ENCODE results near the gene ZNF157. TPM values are rescaled to one million over a fixed set of nuclear protein-coding genes. Genes with fewer than 3 reads are reported as not detected.

Gene ZNF157
- total and polyA plus RNA-seq, 12 donors: 0.10 to 0.28 (median 0.22) TPM; not detected in 4

DNA sequence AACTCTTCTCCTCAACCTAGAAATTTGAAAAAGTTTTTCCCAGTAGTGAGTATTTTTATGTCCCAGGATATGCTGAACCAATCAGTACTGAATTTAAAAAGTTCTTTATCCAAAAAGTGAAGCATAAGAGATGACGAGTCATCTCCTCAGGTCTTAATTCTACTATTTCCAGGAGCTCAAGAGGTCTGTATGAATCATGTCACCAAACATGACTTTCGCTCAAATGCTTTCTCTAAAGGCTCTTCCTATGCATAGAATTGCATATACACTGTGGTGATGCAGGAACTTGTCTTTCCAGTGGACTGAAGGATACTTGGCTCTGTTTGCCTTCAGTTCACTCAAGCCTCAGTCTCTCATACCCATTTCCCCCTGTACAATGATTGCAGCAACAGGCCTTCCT is 76.6 kb downstream of the ZNF157 start:
- WGBS, 4 donors: 83 to 100% (median 91%) methylated on average over 1 to 2 of the region's 2 CpGs
- H3K36me3 ChIP-seq (replicated peaks in 1 of 2): no peaks in the 10 kb centered on the region
- H3K4me3 ChIP-seq: no peak overlapping the region
- no peaks in the 10 kb centered on the region for H3K4me1 ChIP-seq (replicated peaks in 1 of 2)
- no peak overlapping the region for H3K27ac ChIP-seq
- TF ChIP-seq, protein P1, sequence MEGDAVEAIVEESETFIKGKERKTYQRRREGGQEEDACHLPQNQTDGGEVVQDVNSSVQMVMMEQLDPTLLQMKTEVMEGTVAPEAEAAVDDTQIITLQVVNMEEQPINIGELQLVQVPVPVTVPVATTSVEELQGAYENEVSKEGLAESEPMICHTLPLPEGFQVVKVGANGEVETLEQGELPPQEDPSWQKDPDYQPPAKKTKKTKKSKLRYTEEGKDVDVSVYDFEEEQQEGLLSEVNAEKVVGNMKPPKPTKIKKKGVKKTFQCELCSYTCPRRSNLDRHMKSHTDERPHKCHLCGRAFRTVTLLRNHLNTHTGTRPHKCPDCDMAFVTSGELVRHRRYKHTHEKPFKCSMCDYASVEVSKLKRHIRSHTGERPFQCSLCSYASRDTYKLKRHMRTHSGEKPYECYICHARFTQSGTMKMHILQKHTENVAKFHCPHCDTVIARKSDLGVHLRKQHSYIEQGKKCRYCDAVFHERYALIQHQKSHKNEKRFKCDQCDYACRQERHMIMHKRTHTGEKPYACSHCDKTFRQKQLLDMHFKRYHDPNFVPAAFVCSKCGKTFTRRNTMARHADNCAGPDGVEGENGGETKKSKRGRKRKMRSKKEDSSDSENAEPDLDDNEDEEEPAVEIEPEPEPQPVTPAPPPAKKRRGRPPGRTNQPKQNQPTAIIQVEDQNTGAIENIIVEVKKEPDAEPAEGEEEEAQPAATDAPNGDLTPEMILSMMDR (IDR thresholded peaks at IDR 0.05): no peak
- TF ChIP-seq POLR2A (IDR thresholded peaks at IDR 0.05): no peak
- no peak for DNase-seq
- peaks cover 0 to 20% (median 0%) of the 10 kb centered on the region in 3 donors for H3K9me3 ChIP-seq (replicated peaks in 1 of 3)
- intact Hi-C loops (cut with DNase I): no loop called here
- H3K27me3 ChIP-seq: peaks cover 10% of the 10 kb centered on the region

DNA sequence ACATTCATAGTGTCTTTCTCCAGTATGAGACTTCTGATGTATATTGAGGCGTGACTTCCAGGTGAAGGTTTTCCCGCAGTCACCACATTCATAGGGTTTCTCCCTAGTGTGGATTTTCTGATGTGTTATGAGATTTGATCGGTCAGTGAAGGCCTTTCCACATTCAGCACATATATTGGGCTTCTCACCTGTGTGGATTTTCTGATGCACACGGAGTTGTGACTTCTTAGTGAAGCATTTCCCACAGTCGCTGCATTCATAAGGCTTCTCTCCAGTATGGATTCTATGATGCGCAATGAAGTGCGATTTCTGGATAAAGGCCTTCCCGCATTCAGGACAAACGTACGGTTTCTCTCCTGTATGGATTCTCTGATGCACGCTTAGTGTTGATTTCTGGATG is 77.2 kb downstream of the ZNF157 start:
- DNase-seq: no peak
- Histone ChIP-seq H3K27ac (no peak overlapping the region), H3K9me3 (replicated peaks in 1 of 3) (peaks cover 0 to 20% (median 0%) of the 10 kb centered on the region in 3 donors), H3K36me3 (replicated peaks in 1 of 2) (no peaks in the 10 kb centered on the region), H3K27me3 (peaks cover 10% of the 10 kb centered on the region), H3K4me3 (no peak overlapping the region), H3K4me1 (replicated peaks in 1 of 2) (no peaks in the 10 kb centered on the region)
- TF ChIP-seq, protein P1 (IDR thresholded peaks at IDR 0.05): no peak
- TF ChIP-seq POLR2A (IDR thresholded peaks at IDR 0.05): no peak
- intact Hi-C loops (cut with DNase I): no loop called here
- 81 to 99% (median 91%) methylated on average over 11 of the region's 11 CpGs for WGBS, 4 donors

DNA sequence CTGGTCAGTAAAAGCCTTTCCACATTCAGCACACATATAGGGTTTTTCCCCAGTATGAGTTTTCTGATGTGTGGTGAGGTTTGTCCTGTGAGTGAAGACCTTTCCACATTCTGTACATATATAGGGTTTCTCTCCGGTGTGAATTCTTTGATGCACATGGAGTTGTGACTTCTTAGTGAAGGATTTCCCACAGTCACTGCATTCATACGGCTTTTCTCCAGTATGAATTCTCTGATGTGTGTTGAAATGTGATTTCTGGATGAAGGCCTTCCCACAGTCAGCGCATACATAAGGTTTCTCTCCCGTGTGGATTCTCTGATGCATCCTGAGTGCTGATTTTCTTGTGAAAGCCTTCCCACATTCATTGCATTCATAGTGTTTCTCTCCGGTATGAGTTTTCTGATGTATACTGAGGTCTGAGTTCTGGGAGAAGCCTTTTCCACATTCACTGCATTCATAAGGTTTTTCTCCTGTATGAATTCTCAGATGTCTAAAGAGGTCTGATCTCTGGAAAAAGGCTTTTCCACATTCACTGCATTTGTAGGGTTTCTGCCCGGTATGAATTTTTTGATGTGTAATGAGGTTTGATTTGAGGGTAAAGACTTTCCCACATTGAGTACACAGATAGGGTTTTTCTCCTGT is 77.9 kb downstream of the ZNF157 start:
- DNase-seq: no peak
- WGBS, 4 donors: 89 to 100% (median 95%) methylated on average over 6 of the region's 6 CpGs
- no peak for TF ChIP-seq POLR2A (IDR thresholded peaks at IDR 0.05)
- TF ChIP-seq, protein P1 (IDR thresholded peaks at IDR 0.05): no peak
- no peak overlapping the region for H3K27ac ChIP-seq
- H3K27me3 ChIP-seq: peaks cover 8% of the 10 kb centered on the region
- H3K9me3 ChIP-seq (replicated peaks in 1 of 3): peaks cover 0 to 20% (median 0%) of the 10 kb centered on the region in 3 donors
- intact Hi-C loops (cut with DNase I): no loop called here
- H3K36me3 ChIP-seq (replicated peaks in 1 of 2): no peaks in the 10 kb centered on the region
- no peak overlapping the region for H3K4me3 ChIP-seq
- H3K4me1 ChIP-seq (replicated peaks in 1 of 2): no peaks in the 10 kb centered on the region

DNA sequence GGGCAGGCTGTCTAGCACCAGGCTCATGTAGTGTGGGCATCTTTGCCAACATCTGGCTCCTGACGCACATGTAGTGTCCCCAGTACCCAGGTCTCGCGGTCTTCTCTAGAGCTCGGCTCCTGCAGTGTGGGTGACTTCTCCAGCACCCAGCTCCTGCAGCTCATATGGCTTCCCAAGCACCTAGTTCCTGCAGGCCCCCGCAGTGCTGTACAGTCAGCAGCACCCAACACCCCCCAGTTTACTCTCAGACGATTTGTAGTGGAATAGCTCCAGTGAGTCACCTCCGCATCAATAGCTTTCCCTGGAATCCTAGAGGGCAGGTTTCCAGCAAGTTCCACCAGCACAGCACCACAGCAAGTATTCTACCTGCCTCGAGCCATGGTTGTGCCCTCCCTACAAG is 81.7 kb downstream of the ZNF157 start:
- no peak for TF ChIP-seq POLR2A (IDR thresholded peaks at IDR 0.05)
- TF ChIP-seq, protein P1 (IDR thresholded peaks at IDR 0.05): no peak
- no peak overlapping the region for H3K27ac ChIP-seq
- WGBS, 4 donors: 81 to 97% (median 90%) methylated on average over 5 to 8 of the region's 8 CpGs
- H3K27me3 ChIP-seq: no peaks in the 10 kb centered on the region
- DNase-seq: no peak
- no peak overlapping the region for H3K4me3 ChIP-seq
- peaks cover 0 to 18% (median 0%) of the 10 kb centered on the region in 3 donors for H3K9me3 ChIP-seq (replicated peaks in 1 of 3)
- no peaks in the 10 kb centered on the region for H3K4me1 ChIP-seq (replicated peaks in 1 of 2)
- no peaks in the 10 kb centered on the region for H3K36me3 ChIP-seq (replicated peaks in 1 of 2)
- intact Hi-C loops (cut with DNase I): no loop called here

All from adrenal gland (tissue), 12 donors.